Naive thymus-derived CD8-positive, alpha-beta T cell (primary cell): ENCODE data around the gene GUF1. TPM values are rescaled to one million over a fixed set of nuclear protein-coding genes. Genes with fewer than 3 reads are reported as not detected.

Experiments used
- ATAC-seq, 2 donors: fragments of 150-1000 bp; cut with Tn5 transposase in 1 of 2; sonication (Bioruptor Pico), chemical (Tn5 transposase) in 1 of 2; 1 replicate in 1 of 2; 2 replicates in 1 of 2; pipeline ENCODE4 v1.10.0; 2021; ENCODE audit warnings: mild to moderate bottlenecking in 2 of 2, moderate library complexity in 2 of 2
- POLR2A ChIA-PET: fragments of 350-600 bp; sonication (Branson Sonifier 250); formaldehyde crosslinking; loops from one replicate; lab custom pipeline; 2021; ENCODE audit warnings: antibody characterized with exemption; lab: Charles Lee
- DNase-seq, 10 donors: peaks; one replicate each; pipeline versions ENCODE4 v3.0.0 to v3.0.0-alpha.2; 2020 to 2022
- H3K27ac Mint-ChIP-seq, 10 donors: one replicate each; pipeline ENCODE4 v1.8.0; 2020 to 2022; ENCODE audit warnings: mild to moderate bottlenecking in 10 of 10, mixed read lengths in 10 of 10, moderate library complexity in 4 of 10, inconsistent platforms in 1 of 10
- H3K27me3 Mint-ChIP-seq, 5 donors: one replicate each; pipeline ENCODE4 v1.8.0; 2021 to 2022; ENCODE audit warnings: mixed read lengths in 5 of 5
- H3K36me3 Mint-ChIP-seq, 3 donors: one replicate each; pipeline ENCODE4 v1.8.0; 2020 to 2022; ENCODE audit warnings: mixed read lengths in 3 of 3, mild to moderate bottlenecking in 2 of 3, inconsistent platforms in 1 of 3
- H3K4me1 Mint-ChIP-seq, 4 donors: one replicate each; pipeline ENCODE4 v1.8.0; 2021 to 2022; ENCODE audit warnings: mixed read lengths in 4 of 4
- H3K4me3 Mint-ChIP-seq, 10 donors: one replicate each; pipeline ENCODE4 v1.8.0; 2020 to 2022; ENCODE audit warnings: mild to moderate bottlenecking in 10 of 10, mixed read lengths in 10 of 10, moderate library complexity in 6 of 10, inconsistent platforms in 1 of 10
- H3K9me3 Mint-ChIP-seq, 9 donors: one replicate each; pipeline ENCODE4 v1.8.0; 2020 to 2022; ENCODE audit warnings: mixed read lengths in 9 of 9, mild to moderate bottlenecking in 3 of 9, inconsistent platforms in 1 of 9, moderate library complexity in 1 of 9
- polyA plus RNA-seq, 3 donors: library from polyadenylated mRNA; unstranded; fragments of 300-500 nt; fragmentation: Illumina TruSeq; gene quantifications; one replicate each; pipeline ENCODE4 v1.2.3, GENCODE V29; 2021
- total RNA-seq, 8 experiments: library from RNA in 2 of 8; stranded (reverse) in 2 of 8; gene quantifications; one replicate each; pipeline ENCODE4 v1.2.3 and lab custom pipeline; 2021 to 2026

GUF1 gene
- total RNA-seq: 10 to 100 TPM; 26.3 to 27.1 TPM
- polyA plus RNA-seq: 10 to 100 TPM in 2 of 3 donors, 1 to 10 TPM in 1; 7.9 to 12.2 (median 12.1) TPM
- 34.6 to 84.4 (median 48.5) reads per million in 6 experiments for total RNA-seq (lab: John Stamatoyannopoulos, UW)

DNA sequence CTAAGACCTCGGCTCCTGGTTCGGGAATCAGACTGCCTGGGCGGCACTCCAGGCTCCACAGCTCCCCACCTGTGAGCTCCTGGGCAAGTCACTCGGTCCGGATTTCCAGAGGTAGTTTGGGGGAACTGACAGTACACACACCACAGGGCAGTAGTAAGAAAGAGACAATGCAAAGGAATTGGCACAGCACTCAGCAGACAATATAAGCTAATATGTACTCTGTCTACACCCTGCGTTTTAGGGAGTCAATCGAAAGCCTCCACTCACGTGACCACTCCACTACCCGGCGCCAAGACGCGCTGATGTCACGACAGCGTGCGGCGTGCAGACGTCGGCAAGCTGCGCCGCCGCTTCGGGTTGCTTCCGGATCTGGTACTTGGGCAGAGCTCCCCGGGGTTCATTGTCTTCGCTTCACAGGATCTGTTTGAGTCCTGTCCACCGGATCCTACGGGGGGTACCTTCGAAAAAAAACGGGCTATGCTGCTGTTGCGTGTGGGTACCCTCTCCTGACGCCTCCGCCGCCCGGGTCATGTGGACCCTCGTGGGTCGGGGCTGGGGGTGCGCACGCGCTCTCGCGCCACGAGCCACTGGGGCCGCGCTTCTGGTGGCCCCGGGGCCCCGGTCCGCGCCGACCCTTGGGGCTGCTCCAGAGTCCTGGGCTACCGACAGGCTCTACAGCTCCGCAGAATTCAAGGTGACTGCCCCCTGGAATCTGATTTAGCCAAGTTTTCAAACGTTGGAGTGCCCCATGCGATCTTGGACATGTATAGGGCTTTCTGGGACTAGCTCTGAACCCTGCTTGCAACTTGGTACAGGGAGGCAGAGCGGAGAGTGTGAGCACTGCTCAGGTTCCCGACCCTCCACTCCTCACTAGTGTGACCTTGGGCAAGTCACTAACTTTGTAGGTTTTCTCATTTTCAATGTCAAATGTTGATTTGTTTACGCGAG is at the start of gene GUF1:
TSS of gene GUF1 (plus strand) at position 327 of the 948 bp plus-strand sequence. CDS start at position 530, 203 bp downstream.
- Mint-ChIP-seq H3K27ac (peak within 1 kb of the TSS; percentile 97 to 100 (median 100)), H3K27me3 (no peaks in the 10 kb centered on the region), H3K36me3 (peaks cover 0 to 17% (median 2%) of the 10 kb centered on the region in 3 donors), H3K4me3 (peak within 1 kb of the TSS; percentile 93 to 100 (median 97)), H3K4me1 (peaks cover 13 to 45% (median 34%) of the 10 kb centered on the region in 4 donors), H3K9me3 (no peaks in the 10 kb centered on the region)
- DNase-seq (peak; percentile 78 to 94 (median 90)), ATAC-seq (peak; percentile 90 to 91)
- POLR2A ChIA-PET: interaction anchor here (0.7 to 2.3 kb wide), 8 partner anchors 8 to 52 kb away, joined by 3 to 46 read pairs (median 3); partner anchors contain the start of gene GNPDA2

- peaks cover 0 to 6% (median 2%) of the 10 kb centered on the region in 4 donors for H3K4me1 Mint-ChIP-seq
- peak in 8 of 10 donors; percentile 16 to 66 (median 34) for DNase-seq
- H3K36me3 Mint-ChIP-seq: no peaks in the 10 kb centered on the region
- POLR2A ChIA-PET: no interaction called here
- H3K27me3 Mint-ChIP-seq: peaks cover 0 to 6% (median 0%) of the 10 kb centered on the region in 5 donors
- H3K27ac Mint-ChIP-seq: no peak overlapping the region
- peak; percentile 75 to 82 for ATAC-seq
- no peaks in the 10 kb centered on the region for H3K9me3 Mint-ChIP-seq
- no peak overlapping the region for H3K4me3 Mint-ChIP-seq
Measured at GRCh38 chr4:44629280-44629866, 48.8 kb upstream of the GUF1 start.

DNA sequence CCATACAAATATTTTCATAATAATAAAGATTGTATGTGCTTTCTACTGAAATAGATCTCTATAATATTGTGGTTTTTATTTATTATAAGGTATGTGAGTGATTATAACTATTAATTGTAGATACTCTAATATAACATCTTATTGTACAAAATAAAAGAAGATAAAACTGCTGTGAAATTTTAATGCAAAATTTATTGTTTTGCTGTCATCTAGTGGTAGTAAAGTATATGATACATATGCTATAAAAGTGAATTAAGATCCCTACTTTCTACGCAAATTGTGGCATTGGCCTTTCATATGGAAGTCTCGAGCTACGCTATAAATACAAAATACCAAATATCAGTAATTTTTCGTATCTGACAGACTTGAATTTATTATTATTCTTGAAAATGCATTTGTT is 46.1 kb upstream of the GUF1 start:
- DNase-seq (no peak), ATAC-seq (no peak)
- H3K36me3 Mint-ChIP-seq: no peaks in the 10 kb centered on the region
- no peaks in the 10 kb centered on the region for H3K9me3 Mint-ChIP-seq
- peaks cover 0 to 9% (median 2%) of the 10 kb centered on the region in 5 donors for H3K27me3 Mint-ChIP-seq
- no peak overlapping the region for H3K4me3 Mint-ChIP-seq
- no peak overlapping the region for H3K27ac Mint-ChIP-seq
- peaks cover 0 to 6% (median 2%) of the 10 kb centered on the region in 4 donors for H3K4me1 Mint-ChIP-seq
- POLR2A ChIA-PET: no interaction called here

- ATAC-seq: no peak
- POLR2A ChIA-PET: no interaction called here
- Mint-ChIP-seq H3K4me1 (peaks cover 0 to 6% (median 2%) of the 10 kb centered on the region in 4 donors), H3K9me3 (no peaks in the 10 kb centered on the region), H3K36me3 (no peaks in the 10 kb centered on the region), H3K27ac (no peak overlapping the region), H3K4me3 (no peak overlapping the region), H3K27me3 (peaks cover 0 to 13% (median 2%) of the 10 kb centered on the region in 5 donors)
- no peak for DNase-seq
Measured at GRCh38 chr4:44632733-44633132, 45.5 kb upstream of the GUF1 start.

GRCh38 chr4:44638091-44638490 is 40.1 kb upstream of the GUF1 start:
- ATAC-seq (no peak), DNase-seq (no peak)
- POLR2A ChIA-PET: no interaction called here
- Mint-ChIP-seq H3K4me3 (no peak overlapping the region), H3K36me3 (peaks cover 0 to 6% (median 2%) of the 10 kb centered on the region in 3 donors), H3K4me1 (no peaks in the 10 kb centered on the region), H3K27ac (no peak overlapping the region), H3K9me3 (peaks cover 3 to 9% (median 6%) of the 10 kb centered on the region in 9 donors), H3K27me3 (peaks cover 0 to 36% (median 9%) of the 10 kb centered on the region in 5 donors)

GRCh38 chr4:44646151-44646550 is 32.1 kb upstream of the GUF1 start:
- no peak for ATAC-seq
- H3K36me3 Mint-ChIP-seq: peaks cover 0 to 22% (median 4%) of the 10 kb centered on the region in 3 donors
- H3K4me1 Mint-ChIP-seq: no peaks in the 10 kb centered on the region
- no peak overlapping the region for H3K27ac Mint-ChIP-seq
- no peak for DNase-seq
- H3K27me3 Mint-ChIP-seq: peaks cover 4 to 14% (median 7%) of the 10 kb centered on the region in 5 donors
- H3K4me3 Mint-ChIP-seq: no peak overlapping the region
- H3K9me3 Mint-ChIP-seq: peaks cover 12 to 25% (median 19%) of the 10 kb centered on the region in 9 donors
- POLR2A ChIA-PET: no interaction called here

DNA sequence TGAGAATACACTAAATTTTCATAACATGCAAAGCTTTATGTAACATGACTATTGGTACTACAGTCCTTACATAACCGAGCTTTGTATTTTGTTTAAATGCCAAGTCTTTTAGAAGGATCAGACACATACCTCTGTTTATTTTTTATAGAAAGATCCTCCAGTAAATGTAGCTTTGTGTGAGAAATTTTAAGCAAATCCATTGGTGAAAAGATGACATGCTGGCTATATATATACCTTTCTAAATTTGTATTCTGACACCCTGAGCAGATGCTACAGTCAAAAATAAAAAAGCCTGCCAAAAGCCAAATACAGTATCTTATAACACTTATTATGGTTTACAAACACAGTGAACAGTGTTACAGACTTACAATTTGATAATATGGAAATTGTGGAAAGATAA is 26.8 kb upstream of the GUF1 start, which contains the start of gene YIPF7:
TSS of gene YIPF7 (minus strand) at position 201 of the 400 bp plus-strand sequence. CDS start 1,525 bp downstream, outside the sequence.
- no peak for ATAC-seq
- DNase-seq: no peak
- H3K4me3 Mint-ChIP-seq: no peak within 1 kb of the TSS
- no peak within 1 kb of the TSS for H3K27ac Mint-ChIP-seq
- H3K4me1 Mint-ChIP-seq: no peaks in the 10 kb centered on the region
- H3K36me3 Mint-ChIP-seq: no peaks in the 10 kb centered on the region
- no peaks in the 10 kb centered on the region for H3K9me3 Mint-ChIP-seq
- POLR2A ChIA-PET: no interaction called here
- H3K27me3 Mint-ChIP-seq: peaks cover 6 to 34% (median 9%) of the 10 kb centered on the region in 5 donors

DNA sequence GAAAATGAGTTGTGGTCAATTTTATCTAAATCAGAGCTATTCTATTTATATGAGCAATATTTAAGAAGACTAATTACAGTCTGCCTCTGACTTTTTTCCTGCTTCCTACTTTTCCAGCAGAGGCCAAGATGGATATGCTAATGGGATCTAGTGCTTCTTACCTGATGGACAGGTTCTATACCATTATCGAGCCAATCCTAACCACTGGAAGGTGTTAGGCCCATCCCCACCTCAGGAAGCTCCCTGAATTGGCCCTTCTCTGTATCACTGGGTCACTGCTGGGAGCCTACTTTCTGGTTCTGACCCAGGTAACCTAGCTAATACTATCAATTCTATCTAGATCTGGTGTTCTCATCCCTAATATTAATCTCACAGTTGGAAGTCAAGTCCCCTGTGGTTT is 26.2 kb upstream of the GUF1 start:
- H3K4me3 Mint-ChIP-seq: no peak overlapping the region

DNA sequence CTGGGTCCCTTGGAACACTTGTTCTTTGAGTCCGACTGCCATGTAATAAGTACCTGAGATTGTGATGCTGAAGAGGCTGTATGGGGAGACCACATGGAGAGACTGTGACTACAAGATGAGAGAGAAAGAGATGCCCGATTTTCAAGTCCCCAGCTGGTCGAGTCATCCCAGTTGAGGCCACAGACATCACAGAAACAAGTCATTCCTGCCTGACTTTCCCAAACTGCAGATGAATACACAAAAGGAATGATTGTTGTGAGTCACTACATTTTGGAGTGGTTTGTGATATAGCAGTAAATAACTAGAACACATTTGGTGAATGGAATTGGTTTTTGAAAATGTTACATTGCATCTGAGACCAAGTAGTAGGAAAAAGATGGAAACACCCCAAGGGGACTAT is 17.8 kb upstream of the GUF1 start:
- Mint-ChIP-seq H3K4me3 (no peak overlapping the region), H3K9me3 (no peaks in the 10 kb centered on the region), H3K27me3 (peaks cover 0 to 15% (median 11%) of the 10 kb centered on the region in 5 donors), H3K27ac (no peak overlapping the region), H3K4me1 (no peaks in the 10 kb centered on the region), H3K36me3 (no peaks in the 10 kb centered on the region)
- POLR2A ChIA-PET: no interaction called here
- DNase-seq (no peak), ATAC-seq (no peak)

More for the DNA sequence above, 26.2 kb upstream of the GUF1 start:
- no peak for ATAC-seq
- Mint-ChIP-seq H3K27ac (no peak overlapping the region), H3K36me3 (no peaks in the 10 kb centered on the region), H3K4me1 (no peaks in the 10 kb centered on the region), H3K27me3 (peaks cover 4 to 28% (median 8%) of the 10 kb centered on the region in 5 donors), H3K9me3 (no peaks in the 10 kb centered on the region)
- POLR2A ChIA-PET: no interaction called here
- no peak for DNase-seq

DNA sequence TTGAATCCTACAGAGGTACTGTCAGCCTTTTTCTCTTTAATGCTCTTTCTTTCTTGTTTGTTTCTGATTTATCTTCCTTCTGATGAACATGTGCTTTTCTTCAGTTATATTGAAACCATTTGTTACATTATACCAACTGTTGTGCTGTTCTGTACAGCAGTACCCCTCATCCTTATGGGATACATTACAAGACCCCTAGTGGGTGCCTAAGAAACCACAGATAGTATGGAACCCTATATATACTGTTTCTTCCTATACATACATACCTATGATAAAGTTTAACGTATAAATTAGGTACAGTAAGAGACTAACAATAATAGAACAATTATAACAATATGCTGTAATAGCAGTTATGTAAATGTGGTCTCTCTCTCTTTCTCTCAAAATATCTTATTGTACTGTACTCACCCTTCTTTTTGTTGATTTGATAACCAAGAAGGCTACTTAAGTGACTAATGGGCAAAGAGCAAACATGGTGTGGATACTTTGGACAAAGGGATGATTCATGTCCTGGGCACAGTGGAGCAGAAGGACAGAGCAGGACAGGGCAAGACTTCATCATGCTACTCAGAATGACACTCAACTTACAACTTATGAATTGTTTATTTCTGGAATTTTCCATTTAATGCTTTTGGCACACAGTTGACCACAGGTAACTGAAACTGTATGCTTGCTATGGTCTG is 16.1 kb upstream of the GUF1 start:
- H3K4me3 Mint-ChIP-seq: no peak overlapping the region
- DNase-seq (no peak), ATAC-seq (no peak)
- peaks cover 0 to 15% (median 9%) of the 10 kb centered on the region in 5 donors for H3K27me3 Mint-ChIP-seq
- POLR2A ChIA-PET: no interaction called here
- H3K9me3 Mint-ChIP-seq: no peaks in the 10 kb centered on the region
- H3K27ac Mint-ChIP-seq: no peak overlapping the region
- H3K36me3 Mint-ChIP-seq: no peaks in the 10 kb centered on the region
- no peaks in the 10 kb centered on the region for H3K4me1 Mint-ChIP-seq

DNA sequence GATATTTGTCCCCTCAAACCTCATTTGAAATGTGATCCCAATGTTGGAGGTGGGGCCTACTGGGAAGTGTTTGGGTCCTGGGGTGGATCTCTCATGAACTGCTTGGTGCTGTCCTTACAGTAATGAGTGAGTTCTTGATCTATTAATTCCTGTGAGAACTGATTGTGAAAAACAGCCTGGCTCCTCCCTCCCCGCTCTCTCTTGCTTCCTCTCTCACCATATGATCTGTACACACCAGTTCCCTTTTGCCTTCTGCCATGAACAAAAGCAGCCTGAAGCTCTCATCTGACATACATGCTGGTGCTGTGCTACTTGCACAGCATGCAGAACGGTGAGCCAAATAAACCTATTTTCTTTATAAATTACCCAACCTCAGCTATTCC is 15.6 kb upstream of the GUF1 start:
- H3K27me3 Mint-ChIP-seq: peaks cover 0 to 15% (median 10%) of the 10 kb centered on the region in 5 donors
- DNase-seq (no peak), ATAC-seq (no peak)
- POLR2A ChIA-PET: no interaction called here
- H3K4me3 Mint-ChIP-seq: no peak overlapping the region
- H3K27ac Mint-ChIP-seq: no peak overlapping the region
- no peaks in the 10 kb centered on the region for H3K4me1 Mint-ChIP-seq
- no peaks in the 10 kb centered on the region for H3K36me3 Mint-ChIP-seq
- H3K9me3 Mint-ChIP-seq: no peaks in the 10 kb centered on the region

GRCh38 chr4:44663539-44664263 is 14.5 kb upstream of the GUF1 start:
- H3K36me3 Mint-ChIP-seq: no peaks in the 10 kb centered on the region
- ATAC-seq: no peak
- no peak overlapping the region for H3K27ac Mint-ChIP-seq
- H3K27me3 Mint-ChIP-seq: peaks cover 0 to 13% (median 8%) of the 10 kb centered on the region in 5 donors
- POLR2A ChIA-PET: no interaction called here
- H3K9me3 Mint-ChIP-seq: no peaks in the 10 kb centered on the region
- no peaks in the 10 kb centered on the region for H3K4me1 Mint-ChIP-seq
- no peak for DNase-seq
- H3K4me3 Mint-ChIP-seq: no peak overlapping the region
